KG1 (cell line): Measurements from ENCODE around the gene PPP1R7.

Source experiments
- DNase-seq: peaks from one replicate; lab custom pipeline; 2025; lab: John Stamatoyannopoulos, UW

PPP1R7 gene

GRCh38 chr2:241161646-241162281 is 11.5 kb downstream of the PPP1R7 start:
- DNase-seq = no peak

GRCh38 chr2:241163601-241164118 is 13.4 kb downstream of the PPP1R7 start:
- no peak for DNase-seq

DNA sequence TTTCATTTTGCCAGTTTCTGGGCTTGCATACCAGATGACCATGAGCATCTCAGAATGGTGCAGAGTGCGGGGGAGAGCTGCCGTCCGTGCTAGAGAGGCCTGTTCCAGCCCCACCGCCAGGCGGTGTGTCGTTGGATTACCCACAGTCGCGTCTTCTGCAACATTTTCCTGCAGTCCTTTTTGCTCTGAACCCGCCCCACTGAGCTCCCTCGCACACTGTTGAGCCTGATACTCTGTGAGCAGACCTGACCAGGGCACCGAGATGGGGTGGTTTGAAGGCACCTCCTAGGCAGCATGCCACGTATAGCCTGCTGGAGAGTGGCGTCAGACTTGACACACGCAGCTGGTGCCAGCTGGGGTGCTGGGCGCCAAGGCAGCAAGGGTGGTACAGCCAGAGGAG is 18.1 kb downstream of the PPP1R7 start:
- no peak for DNase-seq

- no peak for DNase-seq
Observed at GRCh38 chr2:241173557-241173956, 23.3 kb downstream of the PPP1R7 start.

DNA sequence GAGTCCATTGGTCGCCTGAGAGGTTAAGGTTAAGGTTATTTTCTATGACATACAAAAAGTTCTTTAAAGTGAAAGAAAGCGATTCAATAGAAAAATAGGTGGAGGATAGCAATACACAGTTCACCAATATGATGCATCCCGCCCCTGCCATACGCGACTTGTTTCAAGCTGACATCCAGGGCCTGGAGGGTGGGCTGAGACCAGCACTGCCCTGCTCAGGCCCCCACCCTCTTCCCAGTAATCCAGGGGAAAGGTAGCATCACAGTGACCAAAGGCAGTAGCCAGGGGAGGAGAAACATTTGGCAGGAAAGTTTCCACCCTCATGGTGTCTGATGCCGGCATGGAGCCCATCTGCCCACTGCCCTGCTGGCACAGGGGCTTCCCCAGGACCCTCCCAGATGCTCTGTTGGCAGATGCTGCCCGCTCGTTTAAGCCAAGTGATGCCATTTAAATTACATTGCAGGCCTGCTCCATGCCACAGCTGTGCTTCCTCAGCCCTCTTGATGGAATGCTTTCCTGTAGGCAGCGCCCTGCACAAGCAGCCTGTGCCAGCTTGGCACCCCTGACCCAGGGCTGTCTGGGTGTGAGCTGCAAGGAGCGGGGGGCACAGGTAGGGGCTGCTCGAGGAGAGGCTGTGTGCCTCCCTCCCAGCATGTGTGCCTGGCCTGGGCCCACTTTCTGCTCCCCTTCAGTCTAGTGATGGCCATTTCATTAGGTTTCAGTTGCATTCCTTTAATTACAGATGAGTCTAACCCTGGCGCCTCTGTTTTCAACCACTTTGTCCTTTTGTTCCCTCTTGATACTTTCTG is 27.5 kb downstream of the PPP1R7 start:
- DNase-seq = no peak

DNA sequence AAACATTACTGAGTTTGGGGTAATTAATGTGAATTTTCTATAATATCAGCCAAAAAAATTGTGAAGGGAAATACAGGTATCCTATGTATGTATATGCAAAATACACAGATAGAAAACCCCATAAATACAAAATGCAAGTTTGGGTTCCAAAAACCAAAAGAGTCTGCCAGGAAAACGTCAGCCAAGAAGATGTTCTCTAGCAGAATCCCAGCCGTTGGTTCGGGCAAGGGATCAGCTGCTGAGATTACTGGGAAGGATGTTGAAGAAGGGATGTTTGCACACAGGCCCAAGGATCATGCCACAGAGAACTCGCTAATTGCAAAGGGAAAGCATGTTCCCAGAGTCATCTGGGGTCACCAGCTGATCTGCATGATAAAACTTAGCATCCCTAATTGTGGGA is 28.7 kb downstream of the PPP1R7 start:
- DNase-seq = no peak

GRCh38 chr2:241179899-241180298 is 29.6 kb downstream of the PPP1R7 start:
- DNase-seq = no peak

GRCh38 chr2:241180495-241180894 is 30.2 kb downstream of the PPP1R7 start:
- DNase-seq = no peak

- no peak for DNase-seq
Observed at GRCh38 chr2:241182126-241182525, 31.9 kb downstream of the PPP1R7 start.

GRCh38 chr2:241182531-241183133 is 32.4 kb downstream of the PPP1R7 start:
- no peak for DNase-seq

DNA sequence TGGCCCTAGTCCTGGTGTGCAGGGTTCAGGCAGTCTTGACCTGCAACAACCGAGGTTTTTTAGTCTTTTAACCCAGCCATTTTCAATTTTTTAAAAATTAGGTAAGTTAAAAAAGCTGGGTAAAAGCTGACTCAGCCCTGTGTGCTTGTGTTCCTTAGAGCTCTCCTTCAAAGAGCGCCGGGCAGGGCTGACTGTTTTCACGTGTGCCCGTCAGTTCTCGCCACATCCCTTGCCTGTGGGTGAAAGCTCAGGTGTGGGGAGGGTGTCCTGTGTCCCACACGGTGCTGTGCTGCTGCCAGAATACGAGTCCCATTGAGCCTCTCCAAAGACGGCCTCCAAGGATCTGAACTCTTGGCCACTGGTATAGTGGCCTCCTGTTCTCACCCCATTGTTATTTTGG is 33.0 kb downstream of the PPP1R7 start:
- no peak for DNase-seq

- DNase-seq = no peak
Observed at GRCh38 chr2:241184901-241185300, 34.6 kb downstream of the PPP1R7 start.

DNA sequence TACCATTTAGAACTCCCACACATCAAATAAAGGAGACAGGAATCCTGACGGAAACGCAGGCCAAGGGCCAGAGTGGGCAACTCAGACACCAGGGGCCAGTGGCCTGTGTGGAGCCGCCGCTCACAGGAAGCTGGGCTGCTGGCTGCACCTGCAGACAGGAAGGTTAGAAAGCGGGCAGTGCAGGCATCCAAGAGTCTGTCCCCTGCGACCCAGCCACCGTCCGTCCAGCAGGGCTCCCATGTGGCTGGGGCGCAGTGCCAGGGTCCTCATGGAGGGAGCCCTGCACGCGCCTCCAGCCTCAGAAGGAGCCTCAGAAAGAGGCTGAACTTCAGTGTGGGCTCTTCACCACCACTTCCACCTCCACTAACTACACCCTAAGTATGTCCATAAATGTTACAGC is 35.7 kb downstream of the PPP1R7 start:
- DNase-seq = no peak

- DNase-seq = no peak
Observed at GRCh38 chr2:241187101-241187917, 37.0 kb downstream of the PPP1R7 start.

DNA sequence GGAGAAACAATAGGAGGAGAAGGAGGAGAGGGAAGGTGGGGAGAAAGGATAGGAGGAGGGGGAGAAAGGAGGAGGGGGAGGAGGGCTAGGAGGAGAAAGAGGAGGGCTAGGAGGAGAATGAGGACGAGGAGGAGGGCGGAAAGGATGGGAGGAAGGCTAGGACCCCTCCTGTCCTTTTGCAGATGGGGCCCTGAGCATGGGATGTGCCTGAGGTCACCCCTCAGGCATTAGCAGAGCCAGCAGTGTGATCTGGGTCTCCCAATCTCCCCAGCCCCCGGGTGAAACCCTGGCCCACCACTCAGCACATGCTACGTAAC is 37.6 kb downstream of the PPP1R7 start:
- no peak for DNase-seq

DNA sequence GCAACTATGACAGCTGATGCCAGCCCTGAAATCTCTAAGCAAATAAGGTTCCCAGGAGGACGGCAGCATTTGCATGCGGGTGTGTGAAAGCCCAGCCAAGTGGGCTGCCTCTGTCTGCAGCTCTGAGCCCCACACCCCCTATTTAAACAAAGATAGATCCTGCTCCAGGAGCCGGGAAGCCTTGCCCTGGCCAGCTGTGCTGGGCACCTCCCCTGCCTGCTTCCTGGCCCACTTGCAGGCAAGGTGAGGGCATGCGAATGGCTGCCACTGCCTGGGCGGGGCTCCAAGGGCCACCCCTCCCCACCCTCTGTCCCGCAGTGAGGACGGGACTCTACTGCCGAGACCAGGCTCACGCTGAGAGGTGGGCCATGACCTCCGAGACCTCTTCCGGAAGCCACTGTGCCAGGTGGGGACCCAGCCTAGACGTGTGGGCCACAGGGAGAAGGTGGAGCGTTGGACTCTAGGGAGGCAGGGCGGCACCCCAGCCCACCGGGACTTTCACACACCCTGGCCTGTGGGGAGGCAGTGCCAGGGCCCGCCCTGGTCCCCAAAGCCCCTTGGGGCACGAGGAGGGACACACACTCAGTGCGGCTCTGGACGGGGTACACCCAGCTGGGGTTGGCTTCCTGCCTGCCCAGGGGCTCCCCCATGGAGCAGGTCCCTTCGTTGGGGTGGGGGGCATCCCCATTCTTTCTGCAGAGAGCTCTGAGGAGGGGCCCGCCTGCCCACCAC is 38.3 kb downstream of the PPP1R7 start, which contains the start of gene ANO7:
Gene ANO7 (plus strand): TSS at position 317 of the 732 bp plus-strand sequence. CDS start 1,387 bp downstream, outside the sequence.
- no peak for DNase-seq

DNA sequence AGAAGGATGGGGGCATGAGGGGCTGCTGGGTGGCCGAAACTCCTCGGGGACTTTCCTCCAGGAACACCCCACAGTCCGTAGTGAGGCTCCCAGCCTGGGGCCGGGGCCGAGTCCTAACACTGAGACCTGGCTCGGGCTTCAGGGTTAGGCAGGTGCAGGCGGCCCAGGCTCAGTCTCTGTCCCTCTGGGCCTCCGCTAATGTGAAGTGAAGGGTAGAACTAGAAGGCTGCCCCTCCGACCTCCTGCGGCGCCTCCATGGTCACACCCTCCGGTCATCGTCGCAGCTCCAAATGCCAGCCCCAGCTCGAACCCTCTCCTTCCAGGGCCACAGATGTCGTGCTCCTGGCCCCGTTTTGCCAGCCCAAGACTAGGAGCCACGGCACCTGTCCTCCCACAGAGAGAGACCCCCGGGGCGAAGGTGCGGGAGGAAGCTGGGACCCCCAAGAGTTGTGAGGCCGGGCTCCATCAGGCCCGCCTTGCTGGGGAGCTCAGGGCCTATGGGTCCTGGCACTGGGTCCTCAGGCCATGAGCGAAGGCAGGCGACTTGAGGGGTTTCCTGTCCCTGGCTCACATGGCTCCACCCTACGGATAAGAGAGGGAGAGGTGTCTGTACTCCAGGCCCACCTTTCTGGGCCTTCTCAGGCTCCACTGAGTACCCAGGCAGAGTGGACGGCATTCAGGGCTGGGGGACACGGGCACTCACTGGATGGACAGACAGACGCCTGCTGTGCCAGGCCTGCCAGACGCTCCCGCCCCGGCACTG is 39.0 kb downstream of the PPP1R7 start:
- no peak for DNase-seq

- no peak for DNase-seq
Observed at GRCh38 chr2:241189856-241190201, 39.6 kb downstream of the PPP1R7 start.

DNA sequence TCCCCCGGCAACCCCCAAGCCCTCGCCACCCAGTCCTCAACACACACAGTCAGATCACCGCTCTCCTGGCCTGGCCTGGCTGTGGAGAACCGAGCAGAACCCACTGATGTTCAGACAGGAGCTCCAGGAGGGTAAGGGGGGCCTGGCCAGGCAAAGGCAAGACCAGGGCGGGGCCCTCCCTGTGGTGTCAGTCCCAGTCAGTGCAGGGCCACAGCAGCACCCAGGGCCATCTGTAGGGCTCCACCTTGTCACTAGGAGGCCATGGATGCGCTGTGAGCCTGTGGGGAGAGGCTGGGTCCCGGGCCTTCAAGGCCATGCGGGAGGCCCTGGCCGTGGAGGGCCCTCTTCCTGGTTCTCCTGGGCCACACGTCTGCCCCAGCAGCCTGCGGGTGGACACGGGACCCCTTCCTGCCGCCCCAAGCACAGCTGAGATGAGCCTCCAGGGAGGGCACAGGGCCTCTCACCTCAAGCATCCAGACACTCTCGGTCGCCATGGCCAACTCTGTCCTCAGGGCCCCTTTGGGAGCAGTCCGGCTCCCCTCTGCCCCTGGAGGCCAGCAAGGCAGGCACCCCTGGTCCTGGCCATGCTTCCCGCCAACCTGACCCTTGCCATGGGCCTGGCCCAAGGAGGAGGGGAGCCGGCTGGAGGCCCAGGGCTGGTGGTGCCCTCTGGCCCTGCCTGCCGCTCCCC is 40.2 kb downstream of the PPP1R7 start:
- DNase-seq = no peak

DNA sequence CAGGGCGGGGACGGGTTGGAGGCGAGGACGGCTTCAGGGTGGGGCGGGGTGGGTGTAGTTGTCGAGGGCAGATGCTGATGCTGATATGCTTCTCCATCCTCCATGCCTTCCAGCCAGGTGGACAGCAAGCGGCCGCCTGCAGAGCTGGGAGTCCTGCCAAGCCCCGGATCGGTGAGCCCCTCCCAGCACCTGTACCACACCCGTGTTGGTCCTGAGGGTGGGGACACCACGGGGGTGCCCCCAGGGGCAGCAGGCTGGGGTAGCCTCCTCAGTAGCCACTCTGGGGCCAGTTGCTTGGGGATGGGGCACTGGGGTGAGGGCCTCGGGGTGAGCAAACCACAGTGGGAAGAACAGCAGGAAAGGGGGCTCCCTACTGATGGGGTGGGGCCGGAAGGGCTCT is 40.8 kb downstream of the PPP1R7 start:
- DNase-seq = no peak
